PC-9 (cell line): Measurements from ENCODE around the gene B3GNT2. TPM values are rescaled to one million over a fixed set of nuclear protein-coding genes. Genes with fewer than 3 reads are reported as not detected.

ENCODE experiments used
- BruUV-seq: library from RNA; stranded (reverse); fragments of 400-500 nt; replicated peaks from 2 replicates; lab custom pipeline; 2021; lab: Mats Ljungman, UMichigan
- CTCF ChIA-PET: fragments of 300-600 bp; sonication (Branson Sonifier 250); formaldehyde crosslinking; loops from one replicate; lab custom pipeline; 2022; ENCODE audit warnings: antibody characterized with exemption; lab: Charles Lee
- POLR2A ChIA-PET: fragments of 300-600 bp; sonication (Branson Sonifier 250); formaldehyde crosslinking; loops from one replicate; lab custom pipeline; 2022; ENCODE audit warnings: antibody characterized with exemption; ENCODE audit not compliant: unreplicated experiment; lab: Charles Lee
- DNase-seq, 2 experiments: peaks; one replicate each; pipeline versions ENCODE4 v3.0.0 to v3.0.0-alpha.2; 2015 to 2022; ENCODE audit warnings: mixed read lengths in 1 of 2
- H2AFZ ChIP-seq: fragments of 200-600 bp; sonication (generic); 2 replicates; pipeline ENCODE4 v1.8.1; 2017; ENCODE audit warnings: antibody characterized with exemption
- H3F3A ChIP-seq: fragments of 200-600 bp; sonication (generic); 2 replicates; pipeline ENCODE4 v1.8.1; 2017; ENCODE audit warnings: antibody characterized with exemption, mild to moderate bottlenecking, low read depth; ENCODE audit not compliant: insufficient read depth
- H3K27ac ChIP-seq: fragments of 200-600 bp; sonication (generic); 2 replicates; pipeline ENCODE4 v1.6.1; 2016; ENCODE audit warnings: mixed run types
- H3K27me3 ChIP-seq: fragments of 200-600 bp; sonication (generic); 2 replicates; pipeline ENCODE4 v1.6.1; 2016; ENCODE audit warnings: low read depth, mixed run types; ENCODE audit not compliant: insufficient read depth
- H3K36me3 ChIP-seq: fragments of 200-600 bp; sonication (generic); 2 replicates; pipeline ENCODE4 v1.6.1; 2016; ENCODE audit warnings: low read depth, mixed run types
- H3K4me1 ChIP-seq: fragments of 200-600 bp; sonication (generic); replicated peaks from 2 replicates; pipeline ENCODE4 v1.6.1; 2016; ENCODE audit warnings: mixed run types; ENCODE audit not compliant: insufficient read depth
- H3K4me2 ChIP-seq: fragments of 200-600 bp; sonication (generic); 2 replicates; pipeline ENCODE4 v1.6.1; 2017; ENCODE audit warnings: mixed run types
- H3K4me3 ChIP-seq: fragments of 200-600 bp; sonication (generic); 2 replicates; pipeline ENCODE4 v1.6.1; 2016; ENCODE audit warnings: mixed run types
- H3K79me2 ChIP-seq: fragments of 200-600 bp; sonication (generic); 2 replicates; pipeline ENCODE4 v1.6.1; 2017; ENCODE audit warnings: low read depth, mixed run types
- H3K9me2 ChIP-seq: fragments of 200-600 bp; sonication (generic); 2 replicates; pipeline ENCODE4 v1.8.1; 2017; ENCODE audit warnings: mild to moderate bottlenecking; ENCODE audit not compliant: insufficient read depth
- H3K9me3 ChIP-seq: fragments of 200-600 bp; sonication (generic); 2 replicates; pipeline ENCODE4 v1.8.1; 2016; ENCODE audit warnings: low read depth; ENCODE audit not compliant: insufficient read depth
- H4K20me1 ChIP-seq: fragments of 200-600 bp; sonication (generic); 2 replicates; pipeline ENCODE4 v1.8.1; 2017; ENCODE audit not compliant: insufficient read depth
- EZH2 ChIP-seq: fragments of 200-600 bp; sonication (generic); IDR thresholded peaks from 2 replicates; pipeline ENCODE4 v1.8.0; 2017; ENCODE audit warnings: antibody characterized with exemption, low read depth
- intact Hi-C: fragments of 100-400 bp; cut with micrococcal nuclease; formaldehyde crosslinking; loops from one replicate; pipeline ENCODE4 v1.10.0; 2022; ENCODE audit not compliant: unreplicated experiment
- total RNA-seq: library from RNA; stranded (reverse); gene quantifications from 2 replicates; pipeline ENCODE4 v1.2.3, GENCODE V29; 2021
- TF ChIP-seq, protein P1 (sequence below): fragments of 200-600 bp; sonication (generic); conservative IDR thresholded peaks from 2 replicates; pipeline ENCODE4 v1.6.1; 2017; ENCODE audit warnings: mixed run types, antibody characterized with exemption, mild to moderate bottlenecking, moderate library complexity

The B3GNT2 gene
- total RNA-seq, 1 experiment from 2014 or later, result 30.8 TPM

DNA sequence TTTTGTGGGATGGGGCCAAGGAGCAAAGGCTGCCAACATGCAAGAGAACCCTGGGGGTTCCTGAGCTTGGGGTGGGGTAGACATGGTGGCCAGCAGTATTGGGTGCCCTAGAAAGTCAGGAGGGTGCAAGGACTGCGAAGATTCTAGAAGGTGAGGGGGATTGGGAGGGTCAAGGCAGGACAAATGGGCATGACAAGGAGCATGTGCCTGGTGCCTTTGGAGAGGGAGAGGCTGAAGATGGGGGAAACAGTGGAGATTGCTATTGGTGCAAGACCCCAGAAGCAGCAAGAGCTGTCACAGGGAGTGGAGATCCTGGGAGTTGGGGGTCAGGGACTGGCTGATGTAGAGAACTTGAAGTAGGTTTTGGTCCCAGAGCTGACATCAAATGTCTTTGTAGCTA is 7.5 kb downstream of the B3GNT2 start:
- Histone ChIP-seq H3K4me3 (no peak overlapping the region), H3K4me1 (peaks cover 27% of the 10 kb centered on the region), H4K20me1 (peaks cover 93% of the 10 kb centered on the region), H3K79me2 (peaks cover 100% of the 10 kb centered on the region), H3K4me2 (no peak overlapping the region), H3F3A (no peaks in the 10 kb centered on the region), H3K27ac (no peak overlapping the region), H3K9me3 (no peaks in the 10 kb centered on the region), H3K36me3 (peaks cover under 1% of the 10 kb centered on the region; the same call in 1 of the 2 replicates), H3K9me2 (no peaks in the 10 kb centered on the region), H2AFZ (no peak overlapping the region), H3K27me3 (no peaks in the 10 kb centered on the region)
- DNase-seq, result no peak
- intact Hi-C loops, result no loop called here
- ChIA-PET POLR2A (no interaction called here), CTCF (no interaction called here)
- no TSS peak for BruUV-seq
- TF ChIP-seq EZH2, result no peak
- TF ChIP-seq, protein P1, sequence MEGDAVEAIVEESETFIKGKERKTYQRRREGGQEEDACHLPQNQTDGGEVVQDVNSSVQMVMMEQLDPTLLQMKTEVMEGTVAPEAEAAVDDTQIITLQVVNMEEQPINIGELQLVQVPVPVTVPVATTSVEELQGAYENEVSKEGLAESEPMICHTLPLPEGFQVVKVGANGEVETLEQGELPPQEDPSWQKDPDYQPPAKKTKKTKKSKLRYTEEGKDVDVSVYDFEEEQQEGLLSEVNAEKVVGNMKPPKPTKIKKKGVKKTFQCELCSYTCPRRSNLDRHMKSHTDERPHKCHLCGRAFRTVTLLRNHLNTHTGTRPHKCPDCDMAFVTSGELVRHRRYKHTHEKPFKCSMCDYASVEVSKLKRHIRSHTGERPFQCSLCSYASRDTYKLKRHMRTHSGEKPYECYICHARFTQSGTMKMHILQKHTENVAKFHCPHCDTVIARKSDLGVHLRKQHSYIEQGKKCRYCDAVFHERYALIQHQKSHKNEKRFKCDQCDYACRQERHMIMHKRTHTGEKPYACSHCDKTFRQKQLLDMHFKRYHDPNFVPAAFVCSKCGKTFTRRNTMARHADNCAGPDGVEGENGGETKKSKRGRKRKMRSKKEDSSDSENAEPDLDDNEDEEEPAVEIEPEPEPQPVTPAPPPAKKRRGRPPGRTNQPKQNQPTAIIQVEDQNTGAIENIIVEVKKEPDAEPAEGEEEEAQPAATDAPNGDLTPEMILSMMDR, result no peak

DNA sequence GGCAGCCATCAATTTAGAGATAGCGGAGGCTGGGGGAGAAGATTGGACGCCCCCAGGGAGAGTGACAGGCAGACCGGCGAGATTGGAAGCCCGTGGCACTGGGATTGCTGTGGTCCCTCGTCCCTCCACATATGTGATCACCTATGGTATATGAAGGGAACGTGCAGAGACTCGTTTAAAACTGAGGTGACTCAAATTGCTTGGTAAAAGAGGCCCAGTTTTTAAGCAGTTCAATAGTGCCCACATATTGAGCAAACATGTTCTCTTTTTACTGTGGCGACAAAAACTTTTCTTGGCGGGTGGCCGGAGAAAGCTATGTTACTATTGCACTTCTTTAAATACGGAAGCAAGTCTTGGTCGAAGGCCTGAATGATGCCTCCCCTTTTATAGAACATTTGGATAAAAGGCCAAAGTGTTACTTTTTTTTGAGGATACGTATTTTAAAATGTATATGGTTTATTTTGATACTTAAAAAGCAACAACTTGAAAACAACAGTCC is 9.1 kb downstream of the B3GNT2 start:
- intact Hi-C loops, result no loop called here

DNA sequence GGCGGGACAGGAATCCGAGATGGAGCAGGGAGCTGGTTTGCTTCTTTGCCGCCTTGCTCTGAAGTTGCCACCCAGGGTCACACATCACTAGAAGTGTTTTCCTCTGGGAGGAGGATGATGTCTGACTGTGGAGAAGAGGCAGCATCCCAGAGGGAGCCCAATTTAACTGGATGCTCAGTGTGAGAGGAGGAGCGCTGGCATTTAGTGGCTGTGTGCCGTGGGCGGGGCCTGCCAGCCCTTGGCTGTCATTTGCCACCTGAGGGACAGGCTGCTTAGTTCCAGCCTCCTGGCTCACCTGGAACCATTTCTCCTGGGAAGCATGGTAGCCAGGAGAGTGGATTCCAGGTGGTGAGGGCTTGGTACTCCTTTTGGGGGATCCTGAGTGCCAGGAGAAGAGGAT is 9.6 kb downstream of the B3GNT2 start:
- H3K27me3 ChIP-seq, result no peaks in the 10 kb centered on the region
- ChIA-PET CTCF (no interaction called here), POLR2A (no interaction called here)
- no peak for DNase-seq
- no peak overlapping the region for H3K4me3 ChIP-seq
- H4K20me1 ChIP-seq, result peaks cover 90% of the 10 kb centered on the region
- no peak overlapping the region for H3K4me2 ChIP-seq
- no peaks in the 10 kb centered on the region for H3F3A ChIP-seq
- H3K9me3 ChIP-seq, result no peaks in the 10 kb centered on the region
- no peaks in the 10 kb centered on the region for H3K9me2 ChIP-seq
- no peaks in the 10 kb centered on the region; the same call in 1 of the 2 replicates for H3K36me3 ChIP-seq
- H3K4me1 ChIP-seq, result peaks cover 6% of the 10 kb centered on the region
- BruUV-seq, result no TSS peak
- TF ChIP-seq, protein P1, result no peak
- TF ChIP-seq EZH2, result no peak
- H2AFZ ChIP-seq, result no peak overlapping the region
- intact Hi-C loops, result no loop called here
- peaks cover 100% of the 10 kb centered on the region for H3K79me2 ChIP-seq
- H3K27ac ChIP-seq, result no peak overlapping the region

More for the DNA sequence above, 9.1 kb downstream of the B3GNT2 start:
- Histone ChIP-seq H3K27me3 (no peaks in the 10 kb centered on the region), H3K27ac (no peak overlapping the region), H4K20me1 (peaks cover 90% of the 10 kb centered on the region), H3F3A (no peaks in the 10 kb centered on the region), H3K4me2 (no peak overlapping the region), H3K79me2 (peaks cover 100% of the 10 kb centered on the region), H3K4me1 (peaks cover 11% of the 10 kb centered on the region), H3K36me3 (no peaks in the 10 kb centered on the region; the same call in 1 of the 2 replicates), H3K9me2 (no peaks in the 10 kb centered on the region), H2AFZ (no peak overlapping the region), H3K4me3 (no peak overlapping the region), H3K9me3 (no peaks in the 10 kb centered on the region)
- DNase-seq, result no peak
- POLR2A ChIA-PET, result no interaction called here
- TF ChIP-seq, protein P1, result no peak
- no peak for TF ChIP-seq EZH2
- BruUV-seq, result no TSS peak
- CTCF ChIA-PET, result no interaction called here
